ENCODE data around the gene ZSCAN20. TPM values are rescaled to one million over a fixed set of nuclear protein-coding genes. Genes with fewer than 3 reads are reported as not detected.

The ZSCAN20 gene
- total and polyA plus RNA-seq, 2 of the 4 experiments (the other 2 are of a cell fraction), result 2.1 to 11.1 TPM

GRCh38 chr1:33535334-33535733 is 62.9 kb downstream of the ZSCAN20 start:
- no peak overlapping the region for H3K56ac ChIP-seq (ENCODE audit: extremely low read depth, insufficient read depth, low read length)
- H4K20me1 ChIP-seq (ENCODE audit: insufficient read depth, low read length), result no peaks in the 10 kb centered on the region
- H2BK15ac ChIP-seq (ENCODE audit: low read depth, low read length), result no peak overlapping the region
- POLR2A ChIA-PET (ENCODE audit: unreplicated experiment), result no interaction called here
- DNase-seq (no peak), ATAC-seq (ENCODE audit: low read depth) (no peak)
- H2AK9ac ChIP-seq (replicated peaks; ENCODE audit: low read depth, low read length, poor library complexity), result no peak overlapping the region
- no peak overlapping the region for H3K27ac ChIP-seq (ENCODE audit: insufficient read depth, low read length)
- H3K36me3 ChIP-seq (ENCODE audit: control insufficient read depth, insufficient read depth, low read length), result no peaks in the 10 kb centered on the region
- H3K27me3 ChIP-seq (ENCODE audit: control insufficient read depth, insufficient read depth, low read length), result no peaks in the 10 kb centered on the region; the same call in 1 of the 2 replicates
- H2BK20ac ChIP-seq (ENCODE audit: low read depth, low read length), result no peak overlapping the region
- no peak overlapping the region for H3K4me2 ChIP-seq (ENCODE audit: low read depth, low read length)
- no peak overlapping the region for H3K23ac ChIP-seq (ENCODE audit: low read depth, low read length)
- H3K18ac ChIP-seq (ENCODE audit: low read depth, low read length), result no peak overlapping the region
- no peaks in the 10 kb centered on the region for H3K4me1 ChIP-seq (ENCODE audit: control insufficient read depth, insufficient read depth, low read length)
- no peak overlapping the region for H2AFZ ChIP-seq (replicated peaks; ENCODE audit: low read length, poor library complexity)
- CTCF ChIA-PET, result no interaction called here
- no peak overlapping the region for H3K9ac ChIP-seq (ENCODE audit: low read depth, low read length)
- in situ Hi-C loops (cut with MboI; ENCODE audit: low sequenced_read_pairs) (no loop called here), dilution Hi-C loops (cut with HindIII; ENCODE audit: low sequenced_read_pairs, unreplicated experiment) (no loop called here), intact Hi-C loops (cut with micrococcal nuclease) (no loop called here)
- H3K4me3 ChIP-seq (ENCODE audit: insufficient read depth, low read depth, low read length), result no peak overlapping the region
- no peaks in the 10 kb centered on the region for H3K9me1 ChIP-seq (ENCODE audit: insufficient read depth, low read length)
- H4K91ac ChIP-seq (ENCODE audit: insufficient read depth, low read depth, low read length), result no peak overlapping the region
- H3K79me1 ChIP-seq (ENCODE audit: low read depth in 1 of 2, low read length in 2 of 2), result no peaks in the 10 kb centered on the region
- no peak overlapping the region for H4K8ac ChIP-seq (ENCODE audit: low read depth in 2 of 2, low read length in 2 of 2)
- no peak overlapping the region for H3K14ac ChIP-seq (replicated peaks; ENCODE audit: low read depth, low read length)
- BruUV-seq (replicated peaks), result no TSS peak
- no peak for TF ChIP-seq FOS (IDR thresholded peaks at IDR 0.05; ENCODE audit: low read depth, low read length)
- TF ChIP-seq BHLHE40 (IDR thresholded peaks at IDR 0.05; ENCODE audit: low read depth, low read length), result no peak
- TF ChIP-seq RAD21 (IDR thresholded peaks at IDR 0.05; ENCODE audit: low read length), result no peak
- no peak overlapping the region for H2BK5ac ChIP-seq (ENCODE audit: low read depth, low read length, poor library complexity, severe bottlenecking)
- H2AK5ac ChIP-seq (ENCODE audit: low read depth, low read length), result no peak overlapping the region
- no CpG with 5 or more reads among the region's 2 CpGs for WGBS, 2 experiments (ENCODE audit: extremely low coverage in 2 of 2, insufficient read length in 1 of 2)
- no peak overlapping the region for H3K4ac ChIP-seq (ENCODE audit: low read depth, low read length)
- H2BK120ac ChIP-seq (ENCODE audit: low read depth, low read length), result no peak overlapping the region
- H3K9me3 ChIP-seq (ENCODE audit: control insufficient read depth, insufficient read depth, low read length), result no peaks in the 10 kb centered on the region
- H4K5ac ChIP-seq (ENCODE audit: low read depth, low read length), result no peak overlapping the region

All from IMR-90 (cell line).